MM.1S (cell line): Measurements from ENCODE around the gene RIC8A.

Experiments used
- EZH2 ChIP-seq: fragments of 300-600 bp; sonication (generic); optimal IDR thresholded peaks from 2 replicates; pipeline ENCODE3; 2017; ENCODE audit warnings: low read depth, mild to moderate bottlenecking, antibody characterized with exemption, low read length, mixed read lengths
- TF ChIP-seq, protein P1 (sequence below): fragments of 300-600 bp; sonication (generic); IDR thresholded peaks from 2 replicates; pipeline ENCODE4 v1.5.1; 2016; ENCODE audit warnings: antibody characterized with exemption, low read length, mixed read lengths

- TF ChIP-seq, protein P1, sequence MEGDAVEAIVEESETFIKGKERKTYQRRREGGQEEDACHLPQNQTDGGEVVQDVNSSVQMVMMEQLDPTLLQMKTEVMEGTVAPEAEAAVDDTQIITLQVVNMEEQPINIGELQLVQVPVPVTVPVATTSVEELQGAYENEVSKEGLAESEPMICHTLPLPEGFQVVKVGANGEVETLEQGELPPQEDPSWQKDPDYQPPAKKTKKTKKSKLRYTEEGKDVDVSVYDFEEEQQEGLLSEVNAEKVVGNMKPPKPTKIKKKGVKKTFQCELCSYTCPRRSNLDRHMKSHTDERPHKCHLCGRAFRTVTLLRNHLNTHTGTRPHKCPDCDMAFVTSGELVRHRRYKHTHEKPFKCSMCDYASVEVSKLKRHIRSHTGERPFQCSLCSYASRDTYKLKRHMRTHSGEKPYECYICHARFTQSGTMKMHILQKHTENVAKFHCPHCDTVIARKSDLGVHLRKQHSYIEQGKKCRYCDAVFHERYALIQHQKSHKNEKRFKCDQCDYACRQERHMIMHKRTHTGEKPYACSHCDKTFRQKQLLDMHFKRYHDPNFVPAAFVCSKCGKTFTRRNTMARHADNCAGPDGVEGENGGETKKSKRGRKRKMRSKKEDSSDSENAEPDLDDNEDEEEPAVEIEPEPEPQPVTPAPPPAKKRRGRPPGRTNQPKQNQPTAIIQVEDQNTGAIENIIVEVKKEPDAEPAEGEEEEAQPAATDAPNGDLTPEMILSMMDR, result no peak
- no peak for TF ChIP-seq EZH2
These were observed 314 bp downstream of the RIC8A start for GRCh38 chr11:207863-208180.
